DOHH2 (cell line): Measurements from ENCODE around the gene CAMTA1.

Source experiments
- H3F3A ChIP-seq: fragments of 200-600 bp; sonication (generic), shearing (Covaris generic); 2 replicates; pipeline ENCODE4 v1.6.0; 2016; ENCODE audit warnings: antibody characterized with exemption, mild to moderate bottlenecking; ENCODE audit not compliant: control insufficient read depth, insufficient read depth
- H3K27ac ChIP-seq: fragments of 200-600 bp; sonication (generic); 2 replicates; pipeline ENCODE4 v1.5.1; 2014; ENCODE audit warnings: low read depth, mild to moderate bottlenecking, low read length, moderate library complexity
- H3K27me3 ChIP-seq: fragments of 200-600 bp; sonication (generic); 2 replicates; pipeline ENCODE4 v1.6.1; 2014; ENCODE audit warnings: mild to moderate bottlenecking, low read length, mixed read lengths; ENCODE audit not compliant: control insufficient read depth
- H3K36me3 ChIP-seq: fragments of 200-600 bp; sonication (generic); 2 replicates; pipeline ENCODE4 v1.6.1; 2014; ENCODE audit warnings: mild to moderate bottlenecking, low read length, moderate library complexity, mixed read lengths; ENCODE audit not compliant: control insufficient read depth
- H3K4me1 ChIP-seq: fragments of 200-600 bp; sonication (generic); 2 replicates; pipeline ENCODE4 v1.6.1; 2014; ENCODE audit warnings: mild to moderate bottlenecking, low read length, mixed read lengths; ENCODE audit not compliant: control insufficient read depth
- H3K4me2 ChIP-seq: fragments of 200-600 bp; sonication (generic); 2 replicates; pipeline ENCODE4 v1.6.0; 2014; ENCODE audit warnings: mild to moderate bottlenecking, low read length, moderate library complexity
- H3K4me3 ChIP-seq: fragments of 200-600 bp; sonication (generic); 2 replicates; pipeline ENCODE4 v1.5.1; 2014; ENCODE audit warnings: mild to moderate bottlenecking, low read length, mixed read lengths
- H3K79me2 ChIP-seq: fragments of 200-600 bp; sonication (generic); 2 replicates; pipeline ENCODE4 v1.6.1; 2014; ENCODE audit warnings: mild to moderate bottlenecking, low read length, mixed read lengths; ENCODE audit not compliant: control insufficient read depth
- H3K9me2 ChIP-seq: fragments of 200-600 bp; sonication (generic); replicated peaks from 2 replicates; pipeline ENCODE4 v1.6.1; 2014; ENCODE audit warnings: mild to moderate bottlenecking, low read length, mixed read lengths; ENCODE audit not compliant: control insufficient read depth
- H3K9me3 ChIP-seq: fragments of 200-600 bp; sonication (generic); 2 replicates; pipeline ENCODE4 v1.6.1; 2014; ENCODE audit warnings: antibody characterized with exemption, low read length, mixed read lengths; ENCODE audit not compliant: control insufficient read depth, insufficient read depth
- H4K20me1 ChIP-seq: fragments of 200-600 bp; sonication (generic); 2 replicates; pipeline ENCODE4 v1.6.0; 2014; ENCODE audit warnings: low read depth, mild to moderate bottlenecking, antibody characterized with exemption, low read length, moderate library complexity; ENCODE audit not compliant: control insufficient read depth, insufficient read depth
- CTCF ChIP-seq: fragments of 200-600 bp; sonication (generic); IDR thresholded peaks from one replicate; pipeline ENCODE4 v1.5.1; 2014; ENCODE audit warnings: antibody characterized with exemption, mild to moderate bottlenecking, low read depth, low read length; ENCODE audit not compliant: poor library complexity, severe bottlenecking
- EZH2phosphoT487 ChIP-seq: fragments of 200-600 bp; sonication (generic); IDR thresholded peaks from 2 replicates; pipeline ENCODE4 v1.6.1; 2017; ENCODE audit warnings: borderline replicate concordance, mild to moderate bottlenecking, antibody characterized with exemption, low read length, moderate library complexity, mixed read lengths

Gene CAMTA1

GRCh38 chr1:7135493-7135892, 350.2 kb downstream of the CAMTA1 start:
- H3F3A ChIP-seq, result no peaks in the 10 kb centered on the region
- no peaks in the 10 kb centered on the region for H3K9me2 ChIP-seq
- H3K36me3 ChIP-seq, result no peaks in the 10 kb centered on the region
- no peaks in the 10 kb centered on the region for H3K9me3 ChIP-seq
- H3K27me3 ChIP-seq, result no peaks in the 10 kb centered on the region
- no peaks in the 10 kb centered on the region for H3K79me2 ChIP-seq
- no peak overlapping the region for H3K4me3 ChIP-seq
- no peaks in the 10 kb centered on the region for H4K20me1 ChIP-seq
- no peak for TF ChIP-seq EZH2phosphoT487
- no peak for TF ChIP-seq CTCF
- no peak overlapping the region for H3K4me2 ChIP-seq
- no peak overlapping the region for H3K27ac ChIP-seq
- no peaks in the 10 kb centered on the region for H3K4me1 ChIP-seq

- H3F3A ChIP-seq, result no peaks in the 10 kb centered on the region
- H3K36me3 ChIP-seq, result no peaks in the 10 kb centered on the region
- no peak overlapping the region for H3K4me3 ChIP-seq
- no peak overlapping the region for H3K4me2 ChIP-seq
- H3K79me2 ChIP-seq, result no peaks in the 10 kb centered on the region
- H3K4me1 ChIP-seq, result no peaks in the 10 kb centered on the region
- no peaks in the 10 kb centered on the region for H3K9me2 ChIP-seq
- H3K27me3 ChIP-seq, result no peaks in the 10 kb centered on the region
- H3K27ac ChIP-seq, result no peak overlapping the region
- H4K20me1 ChIP-seq, result no peaks in the 10 kb centered on the region
- no peaks in the 10 kb centered on the region for H3K9me3 ChIP-seq
- TF ChIP-seq CTCF, result no peak
- TF ChIP-seq EZH2phosphoT487, result no peak
Observed at GRCh38 chr1:7136166-7136953, 351.1 kb downstream of the CAMTA1 start.

- Histone ChIP-seq H3K79me2 (no peaks in the 10 kb centered on the region), H3K9me2 (no peaks in the 10 kb centered on the region), H3F3A (no peaks in the 10 kb centered on the region), H3K27me3 (no peaks in the 10 kb centered on the region), H3K4me1 (no peaks in the 10 kb centered on the region), H3K4me3 (no peak overlapping the region), H3K9me3 (no peaks in the 10 kb centered on the region), H3K4me2 (no peak overlapping the region), H4K20me1 (no peaks in the 10 kb centered on the region), H3K36me3 (no peaks in the 10 kb centered on the region), H3K27ac (no peak overlapping the region)
- TF ChIP-seq CTCF (no peak), EZH2phosphoT487 (no peak)
Observed at GRCh38 chr1:7140251-7140650, 355.0 kb downstream of the CAMTA1 start.
